SU-DHL-6 (cell line): ENCODE data around the gene CTTNBP2NL.
"Not testable (repeated sequence)": the region's sequence is repeated elsewhere in the genome, so short reads cannot be mapped to it uniquely, and the experiment has no call there.

Experiments
- EZH2phosphoT487 ChIP-seq: fragments of 200-600 bp; sonication (generic), shearing (Covaris generic); conservative IDR thresholded peaks from 2 replicates; pipeline ENCODE4 v1.6.1; 2018; ENCODE audit warnings: mild to moderate bottlenecking, antibody characterized with exemption, low read length, moderate library complexity, mixed read lengths
- TF ChIP-seq, protein P1 (sequence below): fragments of 200-600 bp; sonication (generic); IDR thresholded peaks from one replicate; pipeline ENCODE4 v1.5.1; 2017; ENCODE audit warnings: antibody characterized with exemption, mild to moderate bottlenecking, low read length, moderate library complexity; ENCODE audit not compliant: insufficient read depth, poor library complexity, severe bottlenecking

DNA sequence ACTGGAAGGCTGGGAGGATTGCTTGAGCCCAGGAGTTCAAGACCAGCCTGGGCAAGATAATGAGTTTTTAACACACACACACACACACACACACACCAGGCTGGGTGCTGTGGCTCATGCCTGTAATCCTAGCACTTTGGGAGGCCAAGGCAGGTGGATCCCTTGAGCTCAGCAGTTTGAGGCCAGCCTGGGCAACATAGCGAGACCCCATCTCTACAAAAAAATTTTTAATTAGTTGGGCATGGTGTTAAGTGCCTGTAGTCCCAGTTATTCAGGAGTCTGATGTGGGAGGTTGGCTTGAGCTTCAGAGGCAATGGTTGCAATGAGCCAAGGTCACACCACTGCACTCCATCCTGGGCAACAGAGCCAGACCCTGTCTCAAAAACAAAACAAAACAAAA, 90.0 kb downstream of the CTTNBP2NL start:
- TF ChIP-seq, protein P1, sequence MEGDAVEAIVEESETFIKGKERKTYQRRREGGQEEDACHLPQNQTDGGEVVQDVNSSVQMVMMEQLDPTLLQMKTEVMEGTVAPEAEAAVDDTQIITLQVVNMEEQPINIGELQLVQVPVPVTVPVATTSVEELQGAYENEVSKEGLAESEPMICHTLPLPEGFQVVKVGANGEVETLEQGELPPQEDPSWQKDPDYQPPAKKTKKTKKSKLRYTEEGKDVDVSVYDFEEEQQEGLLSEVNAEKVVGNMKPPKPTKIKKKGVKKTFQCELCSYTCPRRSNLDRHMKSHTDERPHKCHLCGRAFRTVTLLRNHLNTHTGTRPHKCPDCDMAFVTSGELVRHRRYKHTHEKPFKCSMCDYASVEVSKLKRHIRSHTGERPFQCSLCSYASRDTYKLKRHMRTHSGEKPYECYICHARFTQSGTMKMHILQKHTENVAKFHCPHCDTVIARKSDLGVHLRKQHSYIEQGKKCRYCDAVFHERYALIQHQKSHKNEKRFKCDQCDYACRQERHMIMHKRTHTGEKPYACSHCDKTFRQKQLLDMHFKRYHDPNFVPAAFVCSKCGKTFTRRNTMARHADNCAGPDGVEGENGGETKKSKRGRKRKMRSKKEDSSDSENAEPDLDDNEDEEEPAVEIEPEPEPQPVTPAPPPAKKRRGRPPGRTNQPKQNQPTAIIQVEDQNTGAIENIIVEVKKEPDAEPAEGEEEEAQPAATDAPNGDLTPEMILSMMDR, result not testable (repeated sequence)
- TF ChIP-seq EZH2phosphoT487, result not testable (repeated sequence)
